OCI-LY7 (cell line): ENCODE measurements around the gene MACROH2A2. TPM values are rescaled to one million over a fixed set of nuclear protein-coding genes. Genes with fewer than 3 reads are reported as not detected.

Experiments used
- BruUV-seq: library from RNA; stranded (reverse); fragments of 400-500 nt; replicated peaks from 2 replicates; lab custom pipeline; 2021; lab: Mats Ljungman, UMichigan
- CTCF ChIA-PET: fragments of 300-600 bp; sonication (Branson Sonifier 250); formaldehyde crosslinking; loops from one replicate; lab custom pipeline; 2022; ENCODE audit warnings: antibody characterized with exemption; ENCODE audit not compliant: unreplicated experiment; lab: Charles Lee
- POLR2A ChIA-PET: fragments of 300-600 bp; sonication (Branson Sonifier 250); formaldehyde crosslinking; loops from one replicate; lab custom pipeline; 2022; ENCODE audit warnings: antibody characterized with exemption; lab: Charles Lee
- DNase-seq: peaks from one replicate; pipeline ENCODE4 v3.0.0-alpha.2; 2015; ENCODE audit warnings: low spot score
- H2AFZ ChIP-seq: fragments of 200-600 bp; sonication (generic), shearing (Covaris generic); 2 replicates; pipeline ENCODE4 v1.6.1; 2014; ENCODE audit warnings: mild to moderate bottlenecking, antibody characterized with exemption, low read length, moderate library complexity
- H3K27ac ChIP-seq: fragments of 200-600 bp; sonication (generic); 2 replicates; pipeline ENCODE4 v1.5.1; 2014; ENCODE audit warnings: mixed run types, low read depth, mild to moderate bottlenecking, moderate library complexity, low read length, inconsistent platforms; ENCODE audit not compliant: poor library complexity, severe bottlenecking
- H3K36me3 ChIP-seq: fragments of 200-600 bp; sonication (generic); 2 replicates; pipeline ENCODE4 v1.6.1; 2014; ENCODE audit warnings: mild to moderate bottlenecking, antibody characterized with exemption, low read length, moderate library complexity, mixed read lengths; ENCODE audit not compliant: insufficient read depth
- H3K4me1 ChIP-seq: fragments of 200-600 bp; sonication (generic); 2 replicates; pipeline ENCODE4 v1.5.1; 2014; ENCODE audit warnings: mild to moderate bottlenecking, low read length; ENCODE audit not compliant: insufficient read depth, poor library complexity, severe bottlenecking
- H3K4me2 ChIP-seq: fragments of 200-600 bp; sonication (generic); 2 replicates; pipeline ENCODE4 v1.6.1; 2014; ENCODE audit warnings: mild to moderate bottlenecking, low read length
- H3K4me3 ChIP-seq: fragments of 200-600 bp; sonication (generic); 2 replicates; pipeline ENCODE4 v1.5.1; 2014; ENCODE audit warnings: mild to moderate bottlenecking, low read depth, low read length; ENCODE audit not compliant: poor library complexity, severe bottlenecking
- H3K79me2 ChIP-seq: fragments of 200-600 bp; sonication (generic); 2 replicates; pipeline ENCODE4 v1.6.1; 2016; ENCODE audit warnings: low read depth, mild to moderate bottlenecking, low read length, moderate library complexity, mixed read lengths; ENCODE audit not compliant: insufficient read depth
- H3K9me2 ChIP-seq: fragments of 200-600 bp; sonication (generic); 2 replicates; pipeline ENCODE4 v1.6.1; 2016; ENCODE audit warnings: mild to moderate bottlenecking, low read length, mixed read lengths; ENCODE audit not compliant: insufficient read depth
- H3K9me3 ChIP-seq: fragments of 200-600 bp; sonication (generic); 2 replicates; pipeline ENCODE4 v1.6.1; 2014; ENCODE audit warnings: mild to moderate bottlenecking, mixed run types, low read length, mixed read lengths
- H4K20me1 ChIP-seq: fragments of 200-600 bp; sonication (generic); 2 replicates; pipeline ENCODE4 v1.6.1; 2014; ENCODE audit warnings: mild to moderate bottlenecking, antibody characterized with exemption, low read length, moderate library complexity, mixed read lengths; ENCODE audit not compliant: insufficient read depth
- CTCF ChIP-seq: fragments of 200-600 bp; sonication (generic); conservative IDR thresholded peaks from 2 replicates; pipeline ENCODE4 v1.5.1; 2014; ENCODE audit warnings: mild to moderate bottlenecking, antibody characterized with exemption, low read length, moderate library complexity, mixed read lengths
- EZH2phosphoT487 ChIP-seq: fragments of 200-600 bp; sonication (generic); IDR thresholded peaks from 2 replicates; pipeline ENCODE4 v1.6.1; 2018; ENCODE audit warnings: low read depth, borderline replicate concordance, mild to moderate bottlenecking, mixed run types, antibody characterized with exemption, low read length, moderate library complexity, mixed read lengths
- intact Hi-C: fragments of 100-400 bp; cut with micrococcal nuclease; formaldehyde crosslinking; loops from one replicate; pipeline ENCODE4 v1.10.0; 2022; ENCODE audit not compliant: unreplicated experiment
- total RNA-seq, 2 experiments: library from RNA; depleted of rRNA in 1 of 2; stranded (reverse); fragments of >200 nt in 1 of 2; shearing (Covaris generic) in 1 of 2; gene quantifications; 2 replicates each; pipeline ENCODE4 v1.2.3, GENCODE V29; 2014 to 2022

MACROH2A2 gene
- total RNA-seq, 2 experiments from 2014 or later: not detected

DNA sequence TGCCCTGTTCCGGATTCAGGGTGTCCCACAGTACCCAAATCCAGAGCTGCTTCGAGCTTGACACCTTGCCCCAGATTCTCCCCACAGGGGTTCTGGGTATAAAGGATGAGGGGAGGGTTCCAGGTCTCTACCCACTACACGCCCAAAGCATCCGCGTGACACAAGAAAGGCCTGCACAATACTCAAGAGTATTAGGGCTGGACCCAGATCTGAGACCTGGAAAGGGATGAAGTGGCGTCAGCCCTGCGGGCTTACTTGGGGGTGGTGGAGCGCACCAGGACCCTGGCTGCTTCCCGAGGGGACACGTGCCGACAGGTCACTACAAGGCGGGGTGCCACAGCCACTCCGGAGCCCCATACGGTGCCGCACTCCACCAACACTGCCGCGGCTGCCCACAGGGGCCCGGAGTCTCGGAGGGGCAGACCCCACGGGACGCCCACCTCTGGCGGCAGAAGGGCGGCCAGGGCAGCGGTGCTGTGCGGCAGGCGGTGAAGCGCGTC, 92.6 kb downstream of the MACROH2A2 start:
- BruUV-seq: no TSS peak

GRCh38 chr10:70145666-70146488, 93.2 kb downstream of the MACROH2A2 start:
- Histone ChIP-seq H3K4me1 (peaks cover 17% of the 10 kb centered on the region), H2AFZ (peak overlapping the region; percentile 27), H3K9me3 (no peaks in the 10 kb centered on the region), H3K27ac (peak overlapping the region; percentile 78), H3K79me2 (no peaks in the 10 kb centered on the region; the same call in 1 of the 2 replicates), H3K36me3 (peaks cover 28% of the 10 kb centered on the region), H3K4me3 (peak overlapping the region; percentile 76), H3K4me2 (peak overlapping the region; percentile 90), H3K9me2 (no peaks in the 10 kb centered on the region), H4K20me1 (no peaks in the 10 kb centered on the region)
- TF ChIP-seq CTCF (peak; percentile 69), EZH2phosphoT487 (no peak)
- intact Hi-C loops: loop anchor here (1.0 to 10.0 kb wide), 2 partner anchors 24 to 219 kb away; partner anchors contain the start of gene SAR1A
- ChIA-PET POLR2A (interaction anchor here (0.6 to 1.7 kb wide), 15 partner anchors 11 to 291 kb away, joined by 3 to 12 read pairs (median 4); partner anchors contain the start of genes EIF4EBP2 and SAR1A), CTCF (interaction anchor here (0.7 to 1.6 kb wide), 6 partner anchors 11 to 234 kb away, joined by 3 to 10 read pairs (median 5); no protein-coding TSS in a partner anchor)
- peak; percentile 84 for DNase-seq
- BruUV-seq: no TSS peak

More for the DNA sequence above, 92.6 kb downstream of the MACROH2A2 start:
- H3K36me3 ChIP-seq: peaks cover 21% of the 10 kb centered on the region
- H3K79me2 ChIP-seq: no peaks in the 10 kb centered on the region; the same call in 1 of the 2 replicates
- peak overlapping the region; percentile 76 for H3K4me3 ChIP-seq
- CTCF ChIA-PET: no interaction called here
- H3K4me1 ChIP-seq: peaks cover 17% of the 10 kb centered on the region
- peak overlapping the region; percentile 27 for H2AFZ ChIP-seq
- H3K9me3 ChIP-seq: no peaks in the 10 kb centered on the region
- H3K4me2 ChIP-seq: peak overlapping the region; percentile 90
- H4K20me1 ChIP-seq: no peaks in the 10 kb centered on the region
- H3K27ac ChIP-seq: peak overlapping the region; percentile 78
- no peak for DNase-seq
- TF ChIP-seq CTCF (no peak), EZH2phosphoT487 (no peak)
- POLR2A ChIA-PET: interaction anchor here (0.6 to 1.6 kb wide), 6 partner anchors 16 to 215 kb away, joined by 3 to 5 read pairs (median 4); no protein-coding TSS in a partner anchor
- H3K9me2 ChIP-seq: no peaks in the 10 kb centered on the region
- intact Hi-C loops: loop anchor here (10.0 kb wide), 1 partner anchor 220 kb away; no protein-coding TSS in a partner anchor
